ENCODE measurements around the gene PLD1.

PLD1 gene

DNA sequence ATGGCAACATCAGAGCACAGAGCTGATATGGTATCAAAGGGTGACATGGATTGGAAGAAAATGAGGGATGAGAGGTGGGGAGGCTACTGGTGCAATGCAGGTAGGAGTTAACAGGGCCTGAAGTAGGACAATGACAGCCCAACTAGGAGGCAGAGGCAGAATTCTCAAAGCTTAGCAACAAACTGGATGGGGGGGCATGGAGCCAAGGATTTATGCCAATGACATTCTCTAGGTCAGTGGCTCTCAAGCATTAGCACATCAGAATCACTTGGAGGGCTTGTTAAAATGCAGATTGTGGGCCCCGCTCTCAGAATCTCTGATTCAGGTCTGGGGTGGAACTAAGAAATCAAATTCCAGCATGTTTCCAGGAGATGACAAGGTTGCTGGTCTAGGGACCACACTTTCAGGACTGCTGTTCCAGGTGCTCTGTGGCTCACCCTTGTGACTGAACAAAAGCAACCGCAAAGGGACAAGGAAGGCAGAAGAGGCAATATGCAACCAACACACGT, 252.0 kb downstream of the PLD1 start:
- Histone ChIP-seq H3K27me3 (replicated peaks; ENCODE audit: control insufficient read depth, insufficient read depth, low read length) (no peaks in the 10 kb centered on the region), H3K4me3 (replicated peaks; ENCODE audit: low read depth, low read length) (no peak overlapping the region), H3K36me3 (ENCODE audit: control insufficient read depth, insufficient read depth, low read length) (no peaks in the 10 kb centered on the region)
- TF ChIP-seq CTCF (IDR thresholded peaks at IDR 0.05; ENCODE audit: insufficient read depth, low read length, poor library complexity, severe bottlenecking), result no peak
- no peak for DNase-seq (ENCODE audit: extremely low read depth, insufficient read length)

GRCh38 chr3:171557173-171557572, 253.1 kb downstream of the PLD1 start:
- Histone ChIP-seq H3K27me3 (replicated peaks; ENCODE audit: control insufficient read depth, insufficient read depth, low read length) (no peaks in the 10 kb centered on the region), H3K4me3 (replicated peaks; ENCODE audit: low read depth, low read length) (no peak overlapping the region), H3K36me3 (ENCODE audit: control insufficient read depth, insufficient read depth, low read length) (no peaks in the 10 kb centered on the region)
- TF ChIP-seq CTCF (IDR thresholded peaks at IDR 0.05; ENCODE audit: insufficient read depth, low read length, poor library complexity, severe bottlenecking), result no peak
- no peak for DNase-seq (ENCODE audit: extremely low read depth, insufficient read length)

DNA sequence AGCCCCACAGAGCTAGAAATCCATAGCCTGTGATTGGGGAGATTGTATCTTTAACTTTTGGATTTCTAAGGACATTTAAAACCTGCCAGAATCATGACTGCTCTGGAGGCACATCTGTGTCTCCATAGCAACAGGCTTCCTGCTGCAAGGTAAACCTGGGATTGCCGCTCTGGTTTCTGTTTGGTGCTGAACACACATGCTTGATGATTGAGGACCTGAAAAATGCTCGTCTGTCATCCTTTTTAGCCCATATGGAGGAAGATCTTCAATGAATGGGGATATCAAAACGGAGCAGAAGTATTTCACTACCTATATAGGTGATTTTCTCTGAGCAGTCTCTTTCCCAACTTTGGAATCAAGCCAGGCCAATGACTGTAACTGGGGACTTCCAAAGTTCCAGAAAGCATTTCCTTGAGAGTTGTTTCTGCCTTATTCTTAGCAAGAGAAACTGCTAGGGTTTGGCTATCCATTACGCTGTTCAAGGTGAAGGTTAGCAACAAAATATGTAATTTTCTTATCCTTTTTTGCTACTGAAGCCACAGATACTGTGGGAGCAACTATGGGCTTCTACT, 253.6 kb downstream of the PLD1 start:
- H3K36me3 ChIP-seq (ENCODE audit: control insufficient read depth, insufficient read depth, low read length), result no peaks in the 10 kb centered on the region
- no peak for DNase-seq (ENCODE audit: extremely low read depth, insufficient read length)
- TF ChIP-seq CTCF (IDR thresholded peaks at IDR 0.05; ENCODE audit: insufficient read depth, low read length, poor library complexity, severe bottlenecking), result no peak
- H3K4me3 ChIP-seq (replicated peaks; ENCODE audit: low read depth, low read length), result no peak overlapping the region
- H3K27me3 ChIP-seq (replicated peaks; ENCODE audit: control insufficient read depth, insufficient read depth, low read length), result no peaks in the 10 kb centered on the region

DNA sequence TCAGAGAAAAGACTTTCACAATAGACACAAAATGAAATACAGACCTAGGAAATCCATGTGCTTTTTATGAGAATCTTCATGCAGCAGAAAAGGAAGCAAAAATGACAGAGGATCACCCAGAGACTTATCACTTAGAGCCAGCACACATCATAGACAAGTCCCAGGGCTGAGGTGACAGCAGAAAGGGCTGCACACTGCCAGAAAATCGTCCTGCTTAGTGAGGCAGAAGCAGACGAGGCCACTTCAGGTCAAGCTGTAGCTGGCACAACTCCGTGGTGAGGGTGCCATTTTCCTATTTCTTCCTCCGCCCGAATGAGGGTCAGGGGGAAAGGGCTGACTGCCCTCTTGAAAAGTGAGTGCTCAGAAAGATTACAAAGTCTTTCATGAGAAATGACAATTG, 254.1 kb downstream of the PLD1 start:
- H3K27me3 ChIP-seq (replicated peaks; ENCODE audit: control insufficient read depth, insufficient read depth, low read length), result no peaks in the 10 kb centered on the region
- no peak for TF ChIP-seq CTCF (IDR thresholded peaks at IDR 0.05; ENCODE audit: insufficient read depth, low read length, poor library complexity, severe bottlenecking)
- DNase-seq (ENCODE audit: extremely low read depth, insufficient read length), result no peak
- H3K36me3 ChIP-seq (ENCODE audit: control insufficient read depth, insufficient read depth, low read length), result no peaks in the 10 kb centered on the region
- no peak overlapping the region for H3K4me3 ChIP-seq (replicated peaks; ENCODE audit: low read depth, low read length)

GRCh38 chr3:171553086-171553485, 257.2 kb downstream of the PLD1 start:
- no peak for DNase-seq (ENCODE audit: extremely low read depth, insufficient read length)
- H3K36me3 ChIP-seq (ENCODE audit: control insufficient read depth, insufficient read depth, low read length), result no peaks in the 10 kb centered on the region

More at GRCh38 chr3:171553086-171553485, 257.2 kb downstream of the PLD1 start:
- TF ChIP-seq CTCF (IDR thresholded peaks at IDR 0.05; ENCODE audit: insufficient read depth, low read length, poor library complexity, severe bottlenecking), result no peak
- H3K4me3 ChIP-seq (replicated peaks; ENCODE audit: low read depth, low read length), result no peak overlapping the region
- H3K27me3 ChIP-seq (replicated peaks; ENCODE audit: control insufficient read depth, insufficient read depth, low read length), result no peaks in the 10 kb centered on the region

Measured in GM06990 (cell line).